Left colon (tissue), 2 donors: ENCODE measurements around the gene TMEM54. TPM values are rescaled to one million over a fixed set of nuclear protein-coding genes. Genes with fewer than 3 reads are reported as not detected.

Experiments
- ATAC-seq: fragments of 200-7000 bp; cut with Tn5 transposase; one replicate; pipeline ENCODE4 v1.9.1; 2020; ENCODE audit warnings: mild to moderate bottlenecking, moderate library complexity
- DNase-seq, 2 donors: peaks; one replicate each; pipeline ENCODE4 v3.0.0-alpha.2; 2020
- intact Hi-C, 2 donors: fragments of 100-400 bp; cut with DNase I in 1 of 2; cut with micrococcal nuclease in 1 of 2; formaldehyde crosslinking; loops; one replicate each; pipeline versions ENCODE4 v1.11.2 to v1.14.0; 2022; cut with DNase I, micrococcal nuclease
- total RNA-seq, 2 donors: library from RNA; stranded (reverse); fragmentation: NEBNext Ultra II Directional; extraction: Animal tissue kit (Norgen Biotek cat#: 25700); gene quantifications; one replicate each; pipeline ENCODE4 v1.2.1, GENCODE V29; 2021
- donor health status: DM: no; HTN: no; CAD: no.
- donor health status: DM: yes; HTN: yes; CAD: no.

Gene TMEM54
- total RNA-seq, 2 donors from 2014 or later, result 739 to 855 TPM

GRCh38 chr1:32871364-32872191 lies 29.6 kb downstream of the TMEM54 start:
- ATAC-seq (no peak), DNase-seq (no peak)
- intact Hi-C loops, result no loop called here

GRCh38 chr1:32870615-32871363 lies 30.4 kb downstream of the TMEM54 start, which contains the start of gene FNDC5:
Gene FNDC5, minus strand, starts transcription at chr1:32870912.
- DNase-seq (no peak), ATAC-seq (peak; percentile 43)
- intact Hi-C loops, result no loop called here

GRCh38 chr1:32869923-32870614 lies 31.1 kb downstream of the TMEM54 start:
- intact Hi-C loops, result no loop called here
- DNase-seq, result no peak
- ATAC-seq, result no peak

- DNase-seq (no peak), ATAC-seq (no peak)
- intact Hi-C loops, result no loop called here
Observed at GRCh38 chr1:32868806-32869455, 32.3 kb downstream of the TMEM54 start.

- intact Hi-C loops, result no loop called here
- no peak for ATAC-seq
- DNase-seq, result no peak
Observed at GRCh38 chr1:32868085-32868484, 33.1 kb downstream of the TMEM54 start.

GRCh38 chr1:32867671-32868070 lies 33.5 kb downstream of the TMEM54 start:
- no peak for DNase-seq
- ATAC-seq, result no peak
- intact Hi-C loops, result no loop called here

GRCh38 chr1:32867151-32867550 lies 34.0 kb downstream of the TMEM54 start:
- no peak for DNase-seq
- ATAC-seq, result no peak
- intact Hi-C loops, result no loop called here

- DNase-seq, result no peak
- ATAC-seq, result no peak
- intact Hi-C loops, result no loop called here
Observed at GRCh38 chr1:32865639-32866405, 35.4 kb downstream of the TMEM54 start.

- intact Hi-C loops, result no loop called here
- no peak for DNase-seq
- ATAC-seq, result no peak
Observed at GRCh38 chr1:32864375-32865019, 36.7 kb downstream of the TMEM54 start.

GRCh38 chr1:32863881-32864245 lies 37.3 kb downstream of the TMEM54 start:
- ATAC-seq (no peak), DNase-seq (no peak)
- intact Hi-C loops, result no loop called here

GRCh38 chr1:32863218-32863880 lies 37.8 kb downstream of the TMEM54 start:
- ATAC-seq (no peak), DNase-seq (no peak)
- intact Hi-C loops, result no loop called here

GRCh38 chr1:32861904-32862695 lies 39.1 kb downstream of the TMEM54 start:
- DNase-seq (no peak), ATAC-seq (no peak)
- intact Hi-C loops, result no loop called here

- intact Hi-C loops, result no loop called here
- no peak for DNase-seq
- no peak for ATAC-seq
Observed at GRCh38 chr1:32860566-32860965, 40.6 kb downstream of the TMEM54 start.

GRCh38 chr1:32859915-32860314 lies 41.3 kb downstream of the TMEM54 start:
- ATAC-seq, result no peak
- no peak for DNase-seq
- intact Hi-C loops, result no loop called here

- ATAC-seq, result no peak
- intact Hi-C loops, result no loop called here
- DNase-seq, result no peak
Observed at GRCh38 chr1:32858791-32859190, 42.4 kb downstream of the TMEM54 start.

- intact Hi-C loops, result no loop called here
- no peak for DNase-seq
- no peak for ATAC-seq
Observed at GRCh38 chr1:32858136-32858535, 43.1 kb downstream of the TMEM54 start.
